GM19372 (cell line): Measurements from ENCODE around the gene BANF2.
A peak's percentile ranks its signal among the peaks of the same experiment; 100 is the strongest.

Experiments used
- ATAC-seq: cut with Tn5 transposase; IDR thresholded peaks from one replicate; pipeline ENCODE4 v1.9.1; 2021; ENCODE audit warnings: mild to moderate bottlenecking, low read depth, moderate library complexity; ENCODE audit not compliant: unreplicated experiment

BANF2 gene

GRCh38 chr20:17663486-17663885 is 36.3 kb upstream of the BANF2 start:
- ATAC-seq = no peak

GRCh38 chr20:17664025-17664633 is 35.6 kb upstream of the BANF2 start:
- no peak for ATAC-seq

- ATAC-seq = no peak
These were observed 34.0 kb upstream of the BANF2 start for GRCh38 chr20:17665756-17666155.

GRCh38 chr20:17666481-17666880 is 33.3 kb upstream of the BANF2 start:
- ATAC-seq = no peak

GRCh38 chr20:17667445-17667844 is 32.3 kb upstream of the BANF2 start:
- ATAC-seq = no peak

GRCh38 chr20:17668432-17668831 is 31.3 kb upstream of the BANF2 start:
- ATAC-seq = no peak

- ATAC-seq = no peak
These were observed 30.3 kb upstream of the BANF2 start for GRCh38 chr20:17669306-17669931.

GRCh38 chr20:17671011-17671410 is 28.8 kb upstream of the BANF2 start:
- no peak for ATAC-seq

- no peak for ATAC-seq
These were observed 28.2 kb upstream of the BANF2 start for GRCh38 chr20:17671565-17671964.

- ATAC-seq = no peak
These were observed 26.7 kb upstream of the BANF2 start for GRCh38 chr20:17673084-17673483.

GRCh38 chr20:17674722-17675518 is 24.8 kb upstream of the BANF2 start:
- no peak for ATAC-seq

- no peak for ATAC-seq
These were observed 24.0 kb upstream of the BANF2 start for GRCh38 chr20:17675519-17676377.

- no peak for ATAC-seq
These were observed 23.4 kb upstream of the BANF2 start for GRCh38 chr20:17676378-17676759.

GRCh38 chr20:17676942-17677341 is 22.8 kb upstream of the BANF2 start:
- no peak for ATAC-seq

- ATAC-seq = no peak
These were observed 21.5 kb upstream of the BANF2 start for GRCh38 chr20:17678295-17678694.

- ATAC-seq = no peak
These were observed 20.9 kb upstream of the BANF2 start for GRCh38 chr20:17678886-17679285.

GRCh38 chr20:17679941-17680835 is 19.6 kb upstream of the BANF2 start:
- ATAC-seq = no peak

- peak; percentile 31 for ATAC-seq
These were observed 18.7 kb upstream of the BANF2 start for GRCh38 chr20:17680836-17681725.

- peak; percentile 14 for ATAC-seq
These were observed 18.1 kb upstream of the BANF2 start for GRCh38 chr20:17681726-17682102.
